Measurements from ENCODE around the gene TCEA3. TPM values are rescaled to one million over a fixed set of nuclear protein-coding genes. Genes with fewer than 3 reads are reported as not detected.

TCEA3 gene
- total RNA-seq, 1 donor from 2014 or later, result 9.7 TPM

- H3K9me3 Mint-ChIP-seq (ENCODE audit: unreplicated experiment), result peaks cover 4% of the 10 kb centered on the region
- peaks cover 5% of the 10 kb centered on the region for H3K27me3 Mint-ChIP-seq (ENCODE audit: unreplicated experiment)
- DNase-seq (ENCODE audit: low spot score), result no peak
- TF ChIP-seq CTCF (IDR thresholded peaks at IDR 0.05; ENCODE audit: unreplicated experiment), result no peak
- H3K4me3 Mint-ChIP-seq (ENCODE audit: unreplicated experiment), result no peak overlapping the region
- H3K27ac Mint-ChIP-seq (ENCODE audit: unreplicated experiment), result no peak overlapping the region
- H3K36me3 Mint-ChIP-seq (ENCODE audit: low read depth, unreplicated experiment), result peaks cover 25% of the 10 kb centered on the region
- H3K4me1 Mint-ChIP-seq (ENCODE audit: unreplicated experiment), result peaks cover 18% of the 10 kb centered on the region
These were observed 8.6 kb upstream of the TCEA3 start for GRCh38 chr1:23433122-23433521.

GRCh38 chr1:23431431-23431830, 6.9 kb upstream of the TCEA3 start:
- no peak for TF ChIP-seq CTCF (IDR thresholded peaks at IDR 0.05; ENCODE audit: unreplicated experiment)
- no peak for DNase-seq (ENCODE audit: low spot score)
- no peak overlapping the region for H3K4me3 Mint-ChIP-seq (ENCODE audit: unreplicated experiment)
- H3K36me3 Mint-ChIP-seq (ENCODE audit: low read depth, unreplicated experiment), result peaks cover 30% of the 10 kb centered on the region
- no peak overlapping the region for H3K27ac Mint-ChIP-seq (ENCODE audit: unreplicated experiment)
- peaks cover 4% of the 10 kb centered on the region for H3K9me3 Mint-ChIP-seq (ENCODE audit: unreplicated experiment)
- H3K4me1 Mint-ChIP-seq (ENCODE audit: unreplicated experiment), result peaks cover 18% of the 10 kb centered on the region
- H3K27me3 Mint-ChIP-seq (ENCODE audit: unreplicated experiment), result peaks cover 4% of the 10 kb centered on the region

GRCh38 chr1:23430803-23431202, 6.3 kb upstream of the TCEA3 start:
- H3K27me3 Mint-ChIP-seq (ENCODE audit: unreplicated experiment), result peaks cover 9% of the 10 kb centered on the region
- peaks cover 18% of the 10 kb centered on the region for H3K4me1 Mint-ChIP-seq (ENCODE audit: unreplicated experiment)
- no peak overlapping the region for H3K27ac Mint-ChIP-seq (ENCODE audit: unreplicated experiment)
- peaks cover 4% of the 10 kb centered on the region for H3K9me3 Mint-ChIP-seq (ENCODE audit: unreplicated experiment)
- no peak overlapping the region for H3K4me3 Mint-ChIP-seq (ENCODE audit: unreplicated experiment)
- no peak for TF ChIP-seq CTCF (IDR thresholded peaks at IDR 0.05; ENCODE audit: unreplicated experiment)
- DNase-seq (ENCODE audit: low spot score), result no peak
- peaks cover 36% of the 10 kb centered on the region for H3K36me3 Mint-ChIP-seq (ENCODE audit: low read depth, unreplicated experiment)

GRCh38 chr1:23428136-23428905, 3.8 kb upstream of the TCEA3 start:
- Mint-ChIP-seq H3K27me3 (ENCODE audit: unreplicated experiment) (peaks cover 17% of the 10 kb centered on the region), H3K4me3 (ENCODE audit: unreplicated experiment) (no peak overlapping the region), H3K27ac (ENCODE audit: unreplicated experiment) (no peak overlapping the region), H3K4me1 (ENCODE audit: unreplicated experiment) (peaks cover 6% of the 10 kb centered on the region), H3K9me3 (ENCODE audit: unreplicated experiment) (no peaks in the 10 kb centered on the region), H3K36me3 (ENCODE audit: low read depth, unreplicated experiment) (peaks cover 28% of the 10 kb centered on the region)
- no peak for DNase-seq (ENCODE audit: low spot score)
- TF ChIP-seq CTCF (IDR thresholded peaks at IDR 0.05; ENCODE audit: unreplicated experiment), result no peak

- Mint-ChIP-seq H3K4me3 (ENCODE audit: unreplicated experiment) (no peak overlapping the region), H3K27me3 (ENCODE audit: unreplicated experiment) (peaks cover 20% of the 10 kb centered on the region), H3K36me3 (ENCODE audit: low read depth, unreplicated experiment) (peaks cover 24% of the 10 kb centered on the region), H3K4me1 (ENCODE audit: unreplicated experiment) (peaks cover 10% of the 10 kb centered on the region), H3K9me3 (ENCODE audit: unreplicated experiment) (no peaks in the 10 kb centered on the region), H3K27ac (ENCODE audit: unreplicated experiment) (no peak overlapping the region)
- no peak for TF ChIP-seq CTCF (IDR thresholded peaks at IDR 0.05; ENCODE audit: unreplicated experiment)
- DNase-seq (ENCODE audit: low spot score), result no peak
These were observed 3.0 kb upstream of the TCEA3 start for GRCh38 chr1:23427550-23427949.

Measured in endothelial cell (in vitro differentiated cells).